ENCODE results near the gene IFNL4.
"Not testable (repeated sequence)": the region's sequence is repeated elsewhere in the genome, so short reads cannot be mapped to it uniquely, and the experiment has no call there.

The IFNL4 gene

DNA sequence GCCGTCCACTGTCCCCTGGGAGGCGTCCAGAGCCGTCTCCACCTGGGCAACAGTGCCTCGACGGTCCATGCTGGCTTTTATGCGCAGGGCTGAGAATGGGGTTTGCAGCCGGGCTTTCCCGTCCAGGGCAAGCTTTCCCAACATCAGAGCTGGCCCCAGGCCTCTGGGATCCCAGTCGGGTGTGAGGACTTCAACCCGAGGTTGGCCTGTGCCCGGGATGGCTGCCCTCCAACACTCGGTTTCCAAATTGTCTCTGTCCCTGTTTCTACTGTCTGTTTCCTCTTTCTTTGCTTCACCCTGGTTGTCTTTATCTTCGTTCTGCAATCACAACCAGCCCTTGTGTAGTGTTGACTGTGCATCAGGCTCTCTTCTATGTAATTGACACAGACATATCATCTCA lies at the start of gene IFNL4:
IFNL4 (minus strand) TSS at position 51 of the 400 bp plus-strand sequence.
- no peak for DNase-seq (ENCODE audit: low spot score)

DNA sequence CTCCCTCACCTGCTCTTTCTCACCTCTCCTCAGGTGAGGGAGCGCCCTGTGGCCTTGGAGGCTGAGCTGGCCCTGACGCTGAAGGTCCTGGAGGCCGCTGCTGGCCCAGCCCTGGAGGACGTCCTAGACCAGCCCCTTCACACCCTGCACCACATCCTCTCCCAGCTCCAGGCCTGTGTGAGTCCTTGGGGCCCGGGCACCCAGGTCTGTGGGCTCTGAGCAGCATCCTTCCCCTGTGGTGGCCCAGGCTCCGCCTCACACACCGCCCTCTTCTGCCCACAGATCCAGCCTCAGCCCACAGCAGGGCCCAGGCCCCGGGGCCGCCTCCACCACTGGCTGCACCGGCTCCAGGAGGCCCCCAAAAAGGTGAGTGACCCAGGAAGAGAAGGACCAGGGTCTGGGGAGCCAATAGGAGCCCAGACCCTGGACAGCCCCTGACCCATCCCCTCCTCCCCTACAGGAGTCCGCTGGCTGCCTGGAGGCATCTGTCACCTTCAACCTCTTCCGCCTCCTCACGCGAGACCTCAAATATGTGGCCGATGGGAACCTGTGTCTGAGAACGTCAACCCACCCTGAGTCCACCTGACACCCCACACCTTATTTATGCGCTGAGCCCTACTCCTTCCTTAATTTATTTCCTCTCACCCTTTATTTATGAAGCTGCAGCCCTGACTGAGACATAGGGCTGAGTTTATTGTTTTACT lies 49.4 kb upstream of the IFNL4 start:
- peak; percentile 50 for DNase-seq (ENCODE audit: low spot score)

DNA sequence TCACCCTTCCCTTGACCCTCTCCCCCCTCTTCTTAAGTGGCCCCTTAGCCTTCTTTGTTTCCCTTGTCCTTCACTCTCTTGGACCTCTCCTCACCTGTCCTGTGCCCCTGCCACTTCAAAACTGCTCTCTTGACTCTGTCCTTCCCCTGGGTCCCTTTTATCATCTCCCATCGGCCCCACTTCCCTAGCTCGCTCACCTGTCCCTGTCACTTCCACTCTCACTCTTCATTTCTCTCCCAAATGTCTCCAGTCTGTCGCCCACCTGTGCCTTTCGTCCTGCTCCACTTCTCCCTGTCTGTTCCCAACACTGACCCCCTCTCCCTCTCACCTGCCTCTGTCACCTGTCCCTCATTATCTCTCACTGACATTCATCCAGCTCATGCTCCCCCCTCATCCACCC lies 48.2 kb upstream of the IFNL4 start:
- no peak for DNase-seq (ENCODE audit: low spot score)

DNA sequence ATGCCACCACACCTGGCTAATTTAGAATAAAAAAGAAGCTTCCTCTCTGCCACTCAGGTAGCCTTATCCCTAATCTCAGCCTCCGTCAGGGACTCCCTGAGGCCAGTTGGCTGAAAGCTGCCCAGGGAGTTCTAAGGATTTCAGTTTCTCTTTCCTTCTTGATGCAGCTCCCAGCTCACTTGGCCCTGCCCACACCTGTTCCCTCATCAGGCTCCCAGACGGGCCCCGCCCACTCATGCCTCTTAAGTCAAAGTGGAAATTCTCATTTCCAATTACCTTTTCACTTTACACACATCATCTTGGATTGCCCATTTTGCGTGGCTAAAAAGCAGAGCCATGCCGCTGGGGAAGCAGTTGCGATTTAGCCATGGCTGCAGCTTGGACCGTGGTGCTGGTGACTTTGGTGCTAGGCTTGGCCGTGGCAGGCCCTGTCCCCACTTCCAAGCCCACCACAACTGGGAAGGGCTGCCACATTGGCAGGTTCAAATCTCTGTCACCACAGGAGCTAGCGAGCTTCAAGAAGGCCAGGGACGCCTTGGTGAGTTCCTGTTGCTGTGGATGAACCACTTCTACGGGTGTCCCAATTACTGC lies 47.5 kb upstream of the IFNL4 start, which contains the start of gene IFNL1:
IFNL1 (plus strand) TSS at position 353 of the 591 bp plus-strand sequence; CDS start at position 368, 15 bp downstream.
- no peak for DNase-seq (ENCODE audit: low spot score)

DNA sequence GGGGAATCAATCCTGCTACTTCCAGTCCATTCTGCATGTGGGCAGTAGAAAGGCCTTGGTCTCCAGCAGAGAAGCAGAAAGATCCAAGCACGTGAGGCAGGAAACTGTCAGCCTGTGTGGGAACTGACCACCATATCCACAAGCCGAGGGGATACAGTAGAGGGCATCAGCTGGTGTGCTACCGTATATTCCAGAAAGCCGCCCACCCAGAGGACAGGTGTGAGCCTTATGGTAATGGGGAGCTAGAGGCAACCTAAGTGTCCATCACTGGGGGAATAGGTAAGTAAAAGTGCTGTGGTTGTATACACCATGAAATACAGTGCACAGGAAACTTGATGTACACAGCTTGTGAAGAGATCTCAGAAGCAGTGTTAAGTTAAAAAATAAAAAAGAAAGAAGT lies 44.7 kb upstream of the IFNL4 start:
- no peak for DNase-seq (ENCODE audit: low spot score)

DNA sequence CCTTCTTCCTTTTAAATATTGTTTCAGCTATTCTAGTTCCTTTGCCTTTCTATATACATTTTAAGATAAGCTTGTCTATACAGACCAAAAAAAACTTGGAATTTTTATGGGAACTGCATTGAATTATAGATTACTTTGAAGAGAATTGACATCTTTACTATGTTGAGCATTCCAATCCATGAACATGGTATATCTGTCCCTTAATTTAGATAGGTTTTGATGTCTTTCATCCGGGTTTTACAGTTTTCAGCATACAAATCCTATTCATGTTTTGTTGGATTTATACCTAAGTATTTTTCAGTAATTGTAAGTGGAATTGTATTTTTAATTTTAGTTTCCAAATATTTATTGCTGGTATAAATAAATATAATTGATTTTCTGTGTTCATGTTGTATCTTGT lies 35.4 kb upstream of the IFNL4 start:
- no peak for DNase-seq (ENCODE audit: low spot score)

DNA sequence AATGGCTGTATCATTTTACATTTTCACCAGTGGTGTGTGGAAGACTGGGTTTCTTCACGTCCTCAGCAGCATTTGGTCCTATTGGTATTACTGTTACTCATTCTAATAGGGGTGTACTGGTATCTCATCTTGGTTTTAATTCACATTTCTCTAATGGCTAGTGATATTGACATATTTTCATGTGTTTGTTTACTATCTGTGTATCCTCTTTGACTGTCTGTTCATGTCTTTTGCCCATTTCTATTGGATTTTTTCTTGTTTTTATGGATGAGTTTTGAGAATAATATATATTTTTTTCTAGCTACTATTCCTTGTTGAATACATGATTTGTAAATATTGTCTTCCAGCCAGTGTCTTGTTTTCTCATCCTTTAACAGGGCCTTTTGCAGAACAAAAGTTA lies 33.4 kb upstream of the IFNL4 start:
- no peak for DNase-seq (ENCODE audit: low spot score)

DNA sequence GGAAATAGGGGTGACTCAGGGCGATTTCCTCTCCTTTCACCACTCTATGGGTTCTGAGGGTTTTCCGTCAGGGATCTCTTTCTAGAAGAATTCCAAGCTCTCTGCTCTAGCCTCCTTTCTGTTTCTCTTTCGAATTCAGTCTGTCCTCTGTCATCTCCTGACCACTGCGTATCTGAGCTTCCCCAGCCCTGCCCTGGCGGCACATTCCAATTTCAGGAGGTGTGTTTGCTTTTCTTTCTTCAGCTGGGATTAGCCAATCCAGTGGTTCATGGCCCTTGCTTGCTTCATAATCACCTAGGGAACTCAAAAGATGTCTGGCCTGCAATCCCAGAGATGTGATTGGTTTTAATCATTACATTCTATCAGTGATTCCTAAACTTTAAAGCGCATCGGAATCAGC lies 28.9 kb upstream of the IFNL4 start:
- DNase-seq (ENCODE audit: low spot score): no peak

DNA sequence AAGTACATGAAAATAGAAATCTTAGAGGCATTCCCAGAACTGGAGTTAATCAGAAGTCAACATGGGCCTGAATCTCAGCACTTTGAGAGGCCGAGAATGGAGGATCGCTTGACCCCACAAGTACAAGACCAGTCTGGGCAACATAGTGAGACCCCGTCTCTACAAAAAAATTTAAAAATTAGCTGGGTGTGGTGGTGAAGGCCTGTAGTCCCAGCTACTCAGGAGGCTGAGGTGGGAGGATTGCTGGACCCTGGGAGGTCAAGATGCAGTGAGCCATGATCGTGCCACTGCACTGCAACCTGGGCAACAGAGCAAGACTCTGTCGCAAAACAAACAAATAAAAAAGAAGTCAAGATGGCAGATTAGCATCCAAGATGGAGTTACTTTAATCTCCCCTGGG lies 28.1 kb upstream of the IFNL4 start:
- no peak for DNase-seq (ENCODE audit: low spot score)

DNA sequence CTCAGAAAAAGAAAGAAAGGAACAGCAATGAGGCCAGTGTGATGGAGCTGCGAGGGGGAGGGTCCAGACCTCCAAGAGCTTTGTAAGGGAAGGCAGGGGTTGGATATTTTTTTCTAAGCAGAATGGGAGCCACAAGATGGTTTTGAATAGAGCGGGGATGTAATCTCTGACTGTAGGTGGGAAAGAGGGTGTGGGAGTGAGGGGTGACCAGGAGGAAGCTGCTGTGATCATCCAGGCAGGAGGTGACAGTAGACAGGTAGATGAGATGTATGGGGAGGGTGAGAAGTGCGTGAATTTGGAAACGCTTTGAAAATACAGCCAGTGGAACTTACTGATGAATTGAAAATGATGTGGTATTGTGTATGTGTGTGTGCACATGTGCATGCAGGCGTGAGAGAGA lies 26.9 kb upstream of the IFNL4 start:
- no peak for DNase-seq (ENCODE audit: low spot score)

DNA sequence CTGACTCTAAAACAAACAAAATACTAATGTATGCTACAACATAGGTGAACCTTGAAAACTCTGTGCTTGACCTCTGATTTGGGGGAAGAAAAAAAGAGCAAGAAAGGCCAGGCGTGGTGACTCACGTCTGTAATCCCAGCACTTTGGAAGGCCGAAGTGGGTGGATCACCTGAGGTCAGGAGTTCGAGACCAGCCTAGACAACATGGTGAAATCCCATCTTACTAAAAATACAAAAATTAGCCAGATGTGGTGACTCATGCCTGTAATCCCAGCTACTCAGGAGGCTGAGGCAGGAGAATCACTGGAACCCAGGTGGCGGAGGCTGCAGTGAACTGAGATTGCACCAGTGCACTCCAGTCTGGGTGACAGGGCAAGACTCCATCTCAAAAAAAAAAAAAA lies 25.2 kb upstream of the IFNL4 start:
- DNase-seq (ENCODE audit: low spot score): not testable (repeated sequence)

DNA sequence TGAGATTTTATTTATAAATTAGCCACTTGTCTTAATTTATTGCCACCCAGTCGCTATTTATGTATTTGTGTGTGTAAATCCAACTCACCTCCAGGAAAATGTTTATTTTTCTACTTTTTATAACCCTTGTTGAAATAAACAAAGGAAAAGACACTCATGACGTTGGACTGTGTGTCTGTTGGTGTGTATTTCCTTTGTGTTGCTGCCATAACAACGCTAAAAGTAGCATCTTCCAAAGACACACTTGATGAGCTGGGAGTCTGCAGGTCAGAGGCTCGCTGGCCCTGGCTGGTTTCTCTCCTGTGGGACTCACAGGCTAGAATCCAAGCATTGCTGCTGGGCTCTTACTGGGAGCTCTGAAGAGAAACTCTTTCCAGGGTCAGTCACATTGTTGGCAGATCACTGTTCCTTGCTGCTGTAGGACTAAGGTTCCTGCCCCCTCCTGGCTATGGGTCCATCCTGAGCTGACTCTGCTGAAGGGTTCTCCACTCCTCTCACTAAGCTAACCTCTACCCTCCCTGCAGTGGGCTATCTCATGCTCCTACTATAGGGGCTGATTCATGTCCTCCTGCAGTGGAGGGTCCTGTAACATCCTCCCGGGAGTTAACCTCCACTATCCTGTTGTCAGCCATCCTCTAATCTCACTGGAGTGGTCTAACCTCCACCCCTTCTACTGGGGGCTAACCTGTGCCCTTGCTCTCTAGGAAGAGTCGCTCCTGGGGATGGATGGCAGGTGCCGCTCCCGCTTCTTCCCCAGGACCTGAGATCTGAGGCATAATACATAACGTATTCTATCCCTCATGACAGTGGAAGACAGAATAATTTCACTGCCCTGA lies 21.6 kb upstream of the IFNL4 start:
- no peak for DNase-seq (ENCODE audit: low spot score)

DNA sequence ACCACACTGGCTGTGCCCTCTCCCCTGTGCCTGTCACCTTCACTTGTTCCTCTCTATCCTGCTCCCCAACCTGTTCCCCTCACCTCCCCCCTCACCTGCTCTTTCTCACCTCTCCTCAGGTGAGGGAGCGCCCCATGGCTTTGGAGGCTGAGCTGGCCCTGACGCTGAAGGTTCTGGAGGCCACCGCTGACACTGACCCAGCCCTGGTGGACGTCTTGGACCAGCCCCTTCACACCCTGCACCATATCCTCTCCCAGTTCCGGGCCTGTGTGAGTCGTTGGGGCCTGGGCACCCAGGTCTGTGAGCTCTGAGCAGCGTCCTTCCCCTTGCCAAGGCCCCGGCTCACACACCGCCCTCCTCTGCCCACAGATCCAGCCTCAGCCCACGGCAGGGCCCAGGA lies 20.7 kb upstream of the IFNL4 start:
- not testable (repeated sequence) for DNase-seq (ENCODE audit: low spot score)

DNA sequence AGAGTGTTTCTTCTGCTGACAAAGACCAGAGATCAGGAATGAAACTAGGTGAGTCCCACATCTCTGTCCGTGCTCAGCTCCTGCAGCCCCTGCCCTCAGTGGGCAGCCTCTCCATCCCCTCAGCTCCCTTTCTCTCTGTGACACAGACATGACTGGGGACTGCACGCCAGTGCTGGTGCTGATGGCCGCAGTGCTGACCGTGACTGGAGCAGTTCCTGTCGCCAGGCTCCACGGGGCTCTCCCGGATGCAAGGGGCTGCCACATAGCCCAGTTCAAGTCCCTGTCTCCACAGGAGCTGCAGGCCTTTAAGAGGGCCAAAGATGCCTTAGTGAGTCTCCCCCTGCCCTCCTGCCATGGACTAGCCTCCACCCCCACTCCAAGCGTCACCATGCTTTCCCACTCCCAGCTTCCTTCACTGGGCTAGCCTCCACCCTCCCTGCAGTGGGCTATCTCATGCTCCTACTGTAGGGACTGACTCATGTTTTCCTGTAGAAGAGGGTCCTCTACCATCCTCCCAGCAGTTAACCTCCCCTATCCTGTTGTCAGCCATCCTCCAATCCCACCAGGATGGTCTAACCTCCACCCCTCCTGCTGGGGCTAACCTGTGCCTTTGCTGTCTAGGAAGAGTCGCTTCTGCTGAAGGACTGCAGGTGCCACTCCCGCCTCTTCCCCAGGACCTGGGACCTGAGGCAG lies 20.0 kb upstream of the IFNL4 start:
- not testable (repeated sequence) for DNase-seq (ENCODE audit: low spot score)

DNA sequence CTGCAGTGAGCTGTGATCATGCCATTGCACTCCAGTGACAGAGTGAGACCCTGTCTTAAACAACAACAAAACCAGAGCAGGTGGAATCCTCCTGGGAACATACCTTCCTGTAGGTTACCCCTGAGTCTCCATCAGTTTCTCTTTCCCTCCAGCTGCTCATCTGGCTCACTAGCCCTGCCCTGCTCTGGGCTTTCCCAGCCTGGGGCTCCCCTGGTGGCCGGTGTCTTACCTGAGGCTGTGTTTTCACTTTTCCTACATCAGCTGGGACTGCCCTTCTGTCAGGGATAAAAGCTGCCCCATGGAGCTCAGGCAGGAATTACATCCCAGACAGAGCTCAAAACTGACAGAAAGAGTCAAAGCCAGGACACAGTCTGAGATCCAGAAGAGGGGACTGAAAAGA lies 19.4 kb upstream of the IFNL4 start, which contains the start of gene IFNL2:
IFNL2 (plus strand) TSS at position 312 of the 400 bp plus-strand sequence. CDS start 173 bp downstream, outside the sequence.
- not testable (repeated sequence) for DNase-seq (ENCODE audit: low spot score)

DNA sequence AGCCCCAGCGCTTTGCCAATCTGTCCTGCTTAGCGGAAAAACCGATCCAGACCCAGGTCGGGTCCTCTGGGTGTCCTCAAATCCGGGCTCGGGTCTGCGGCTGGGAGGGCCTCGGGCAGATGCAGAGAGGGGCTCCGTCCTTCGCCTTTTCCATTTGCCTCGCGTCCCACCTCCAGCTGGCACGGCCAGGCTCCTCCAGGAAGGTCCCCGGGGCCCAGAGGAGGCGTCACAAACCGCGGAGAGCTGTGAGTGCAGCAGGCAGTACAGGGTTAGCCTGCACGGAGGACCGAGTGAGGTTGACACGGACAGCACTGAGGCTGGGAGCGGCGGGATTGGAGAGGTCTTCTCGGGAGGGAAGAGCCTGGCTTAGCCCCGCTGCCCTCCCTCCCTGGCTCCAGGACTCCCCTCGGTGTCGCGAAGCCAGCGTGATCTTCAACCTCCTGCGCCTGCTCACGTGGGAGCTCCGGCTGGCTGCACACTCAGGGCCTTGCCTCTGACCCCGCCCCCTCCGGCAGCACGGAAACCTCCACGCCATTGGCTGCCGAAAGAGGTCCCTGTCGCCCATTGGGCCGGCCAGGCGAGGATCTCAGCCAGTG lies 16.8 kb upstream of the IFNL4 start:
- no peak for DNase-seq (ENCODE audit: low spot score)

DNA sequence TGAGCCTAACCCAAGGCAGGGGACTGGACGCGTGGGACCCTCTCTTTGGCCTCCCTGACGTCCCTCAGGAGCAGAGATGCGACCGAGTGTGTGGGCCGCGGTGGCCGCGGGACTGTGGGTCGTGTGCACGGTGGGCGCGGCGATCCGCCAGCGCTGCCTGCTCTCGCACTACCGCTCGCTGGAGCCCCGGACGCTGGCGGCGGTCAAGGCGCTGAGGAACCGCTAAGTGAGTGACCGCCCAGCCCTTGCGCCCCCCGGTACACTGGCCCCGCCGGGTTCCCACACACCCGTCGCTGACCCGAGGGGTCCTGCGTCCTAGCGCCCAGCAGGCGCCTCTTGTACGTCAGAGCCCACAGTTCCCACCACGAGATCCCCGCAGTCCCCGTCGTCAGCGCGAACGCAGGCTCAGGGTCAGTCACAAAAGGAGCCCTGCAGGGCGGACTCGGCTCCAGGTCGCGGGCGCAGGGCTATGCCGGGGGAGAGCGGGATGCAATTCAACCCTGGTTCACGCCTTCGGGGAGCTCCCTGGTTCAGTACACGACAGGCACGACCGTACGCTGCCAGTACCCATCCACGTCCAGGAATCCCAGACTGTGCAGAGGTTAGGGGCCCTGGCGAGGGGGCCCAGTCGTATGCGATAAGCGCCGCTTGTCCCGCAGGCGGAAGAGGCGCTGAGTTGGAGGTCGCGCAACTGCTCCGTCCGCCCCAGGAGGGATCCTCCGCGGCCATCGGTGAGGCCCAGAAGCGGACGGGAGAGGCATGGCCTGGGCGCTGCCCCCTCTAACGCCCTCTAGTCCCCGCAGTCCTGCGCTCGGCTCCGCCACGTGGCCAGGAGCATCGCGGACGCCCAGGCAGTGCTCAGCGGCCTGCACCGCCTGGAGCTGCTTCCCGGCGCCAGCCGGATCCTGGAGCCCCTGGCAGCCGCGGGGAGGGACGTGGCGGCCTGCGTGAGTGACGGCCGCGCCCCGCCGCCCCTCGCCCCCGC lies 15.9 kb upstream of the IFNL4 start:
- no peak for DNase-seq (ENCODE audit: low spot score)

DNA sequence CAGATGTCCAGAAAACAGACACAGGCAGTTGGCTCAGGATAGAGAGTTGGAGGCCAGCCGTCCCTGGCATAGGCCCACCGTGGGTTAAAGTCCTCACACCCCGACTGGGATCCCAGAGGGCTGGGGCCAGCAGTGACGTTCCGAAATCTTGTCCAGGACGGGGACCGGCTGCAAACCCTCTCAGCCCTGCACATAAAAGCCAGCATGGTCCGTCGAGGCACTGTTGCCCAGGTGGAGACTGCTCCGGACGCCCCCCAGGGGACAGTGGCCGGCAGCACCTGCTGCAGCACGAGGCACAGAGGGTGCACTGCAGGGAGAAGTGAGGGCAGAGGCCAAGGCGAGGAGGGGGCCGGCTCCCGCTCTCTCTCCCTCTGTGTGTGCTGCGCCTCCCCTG lies 15.3 kb upstream of the IFNL4 start:
- no peak for DNase-seq (ENCODE audit: low spot score)

DNA sequence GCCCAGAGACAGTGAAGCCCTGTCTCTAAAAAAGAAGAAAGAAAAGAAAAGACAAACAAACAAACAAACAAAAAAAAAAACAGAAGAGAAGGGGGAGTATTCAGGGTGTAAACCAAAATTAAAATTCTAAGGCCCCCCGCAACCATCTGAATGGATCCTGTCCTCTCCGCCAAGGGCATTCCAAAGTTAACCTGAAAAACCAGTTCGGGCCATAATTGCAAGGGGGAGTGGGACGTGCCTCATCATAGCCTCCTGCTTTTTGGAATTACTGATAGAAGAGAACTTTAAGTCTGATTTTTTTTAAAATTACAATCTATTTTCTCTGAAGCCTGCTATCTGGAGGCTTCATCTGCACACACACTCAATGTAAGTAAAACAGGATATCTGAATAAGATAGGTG lies 13.8 kb upstream of the IFNL4 start:
- no peak for DNase-seq (ENCODE audit: low spot score)

DNA sequence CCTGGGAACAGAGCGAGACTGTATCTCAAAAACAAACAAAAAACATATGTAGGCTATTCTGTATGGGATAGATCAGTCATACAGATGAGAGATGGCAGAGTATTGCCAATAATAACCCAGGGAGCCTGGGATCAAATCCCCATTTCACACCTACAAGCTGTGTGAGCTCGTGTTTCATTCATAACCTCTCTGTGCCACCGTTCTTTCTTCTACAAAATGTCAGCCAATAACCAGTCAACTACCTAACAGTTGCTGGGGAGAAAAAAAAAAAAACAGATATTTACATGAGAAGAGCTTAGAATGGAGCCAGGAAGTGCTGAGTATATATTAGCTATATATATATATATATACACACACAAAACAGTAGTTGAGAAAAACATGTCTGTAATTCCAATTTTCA lies 13.0 kb upstream of the IFNL4 start:
- no peak for DNase-seq (ENCODE audit: low spot score)

DNA sequence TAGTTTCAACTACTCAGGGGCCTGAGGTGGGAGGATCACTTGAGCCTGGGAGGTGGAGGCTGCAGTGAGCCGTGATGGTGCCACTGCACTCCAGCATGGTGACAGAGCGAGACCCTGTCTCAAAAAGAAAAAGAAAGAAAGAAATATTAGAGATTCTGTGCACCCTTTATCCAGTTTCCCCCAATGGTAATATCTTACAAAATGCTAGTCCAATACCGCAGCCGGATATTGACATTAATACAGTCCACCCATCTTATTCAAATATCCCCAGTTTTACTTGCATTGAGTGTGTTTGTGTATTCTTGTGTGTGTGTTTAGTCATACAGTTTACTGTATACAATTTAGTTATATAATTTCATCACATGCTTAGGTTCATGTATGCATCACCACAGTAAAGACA lies 8.6 kb upstream of the IFNL4 start:
- DNase-seq (ENCODE audit: low spot score): no peak

Data from CD4-positive, alpha-beta T cell treated with Interleukin-15 for 4 hours (primary cell).